Right lobe of liver (tissue), 4 donors: ENCODE measurements around the gene DIP2C.

Source experiments
- POLR2A ChIP-seq: fragments of 450-650 bp; IDR thresholded peaks from one replicate; pipeline ENCODE4 v1.6.1; 2017; ENCODE audit warnings: antibody characterized with exemption, mild to moderate bottlenecking
- TF ChIP-seq, protein P1 (sequence below), 4 donors: fragments of 200-600 bp in 3 of 4; fragments of 450-650 bp in 1 of 4; IDR thresholded peaks; one replicate each; pipeline versions ENCODE4 v1.5.1 to v1.8.0; 2016 to 2022; ENCODE audit warnings: antibody characterized with exemption in 4 of 4, mild to moderate bottlenecking in 2 of 4
- donor health status: DM: no; HTN: no; CAD: no.
- donor health status: DM: no; HTN: no; CAD: no.
- donor health status: DM: no; HTN: yes; CAD: no.

DNA sequence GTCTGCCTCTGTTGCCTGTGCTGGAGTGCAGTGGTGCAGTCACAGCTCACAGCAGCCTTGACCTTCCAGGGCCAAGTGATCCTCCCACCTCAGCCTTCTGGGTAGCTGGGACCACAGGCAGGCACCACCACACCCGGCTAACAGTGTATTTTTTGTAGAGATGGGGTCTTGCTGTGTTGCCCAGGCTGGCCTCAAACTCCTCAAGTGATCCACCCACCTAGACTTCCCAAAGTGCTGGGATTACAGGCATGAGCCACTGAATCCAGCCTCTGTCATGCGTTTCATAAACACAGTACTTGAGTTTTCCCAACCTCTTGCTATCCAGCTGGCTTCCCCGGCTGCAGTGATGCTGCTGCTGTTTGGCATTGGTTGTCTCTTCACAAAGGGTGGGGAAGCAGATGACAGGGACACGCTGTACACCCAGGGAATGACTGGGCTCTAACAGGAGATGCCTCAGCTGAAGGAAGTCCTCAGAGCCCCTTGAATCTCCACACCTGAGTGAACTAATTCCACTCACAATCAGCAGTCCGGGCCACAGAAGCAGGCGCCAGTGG is 191.5 kb downstream of the DIP2C start:
- TF ChIP-seq, protein P1, sequence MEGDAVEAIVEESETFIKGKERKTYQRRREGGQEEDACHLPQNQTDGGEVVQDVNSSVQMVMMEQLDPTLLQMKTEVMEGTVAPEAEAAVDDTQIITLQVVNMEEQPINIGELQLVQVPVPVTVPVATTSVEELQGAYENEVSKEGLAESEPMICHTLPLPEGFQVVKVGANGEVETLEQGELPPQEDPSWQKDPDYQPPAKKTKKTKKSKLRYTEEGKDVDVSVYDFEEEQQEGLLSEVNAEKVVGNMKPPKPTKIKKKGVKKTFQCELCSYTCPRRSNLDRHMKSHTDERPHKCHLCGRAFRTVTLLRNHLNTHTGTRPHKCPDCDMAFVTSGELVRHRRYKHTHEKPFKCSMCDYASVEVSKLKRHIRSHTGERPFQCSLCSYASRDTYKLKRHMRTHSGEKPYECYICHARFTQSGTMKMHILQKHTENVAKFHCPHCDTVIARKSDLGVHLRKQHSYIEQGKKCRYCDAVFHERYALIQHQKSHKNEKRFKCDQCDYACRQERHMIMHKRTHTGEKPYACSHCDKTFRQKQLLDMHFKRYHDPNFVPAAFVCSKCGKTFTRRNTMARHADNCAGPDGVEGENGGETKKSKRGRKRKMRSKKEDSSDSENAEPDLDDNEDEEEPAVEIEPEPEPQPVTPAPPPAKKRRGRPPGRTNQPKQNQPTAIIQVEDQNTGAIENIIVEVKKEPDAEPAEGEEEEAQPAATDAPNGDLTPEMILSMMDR (IDR thresholded peaks at IDR 0.05), result no peak
- TF ChIP-seq POLR2A, result no peak
